Panc1 (cell line): Measurements from ENCODE around the gene PHF14.

ENCODE experiments used
- POLR2AphosphoS5 ChIP-seq: IDR thresholded peaks from 2 replicates; pipeline ENCODE4 v1.6.1; 2012; ENCODE audit warnings: mild to moderate bottlenecking, low read depth, low read length, moderate library complexity
- TF ChIP-seq, protein P1 (sequence below): fragments of 450-650 bp; IDR thresholded peaks from 2 replicates; pipeline ENCODE4 v1.5.1; 2017; ENCODE audit warnings: mild to moderate bottlenecking
- TF ChIP-seq, protein P2 (sequence below), 2 experiments: IDR thresholded peaks; 2 replicates each; pipeline ENCODE4 v1.6.1; 2011 to 2012; ENCODE audit warnings: low read depth in 2 of 2, control low read depth in 1 of 2, low read length in 1 of 2, mild to moderate bottlenecking in 1 of 2, moderate library complexity in 1 of 2; ENCODE audit not compliant: insufficient read depth in 1 of 2

DNA sequence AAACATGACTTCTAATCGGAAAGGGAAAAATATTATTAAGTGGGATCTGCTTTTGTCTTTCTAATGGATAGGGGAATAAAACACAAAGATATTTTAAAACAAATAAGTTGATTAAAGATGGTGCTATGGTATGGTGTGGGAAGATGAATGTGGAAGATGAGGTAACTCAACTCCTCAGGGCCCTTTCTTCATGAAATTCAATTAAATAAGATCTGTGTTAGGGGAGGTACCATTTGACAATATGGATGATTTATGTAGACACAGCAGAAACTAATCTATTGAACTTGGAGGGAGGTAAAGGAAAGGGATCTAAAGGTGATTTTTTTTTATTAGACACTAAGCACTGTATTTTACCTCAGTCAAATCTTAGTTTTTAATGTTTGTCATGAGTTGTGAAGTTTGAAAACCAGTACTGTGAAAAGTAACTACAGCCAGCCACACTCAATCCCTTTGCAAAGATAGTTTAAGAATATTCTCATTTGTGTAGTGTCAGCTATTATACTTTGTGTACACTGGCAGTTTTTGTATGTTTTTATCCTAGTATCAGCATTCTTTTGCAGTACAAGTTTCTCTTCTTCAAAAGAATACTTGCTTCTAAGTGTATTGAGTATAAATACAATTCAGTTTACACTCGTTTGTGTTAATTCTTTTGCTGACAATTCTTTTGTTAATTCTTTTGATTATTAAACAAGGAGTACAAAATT, 151.3 kb downstream of the PHF14 start:
- TF ChIP-seq, protein P1, sequence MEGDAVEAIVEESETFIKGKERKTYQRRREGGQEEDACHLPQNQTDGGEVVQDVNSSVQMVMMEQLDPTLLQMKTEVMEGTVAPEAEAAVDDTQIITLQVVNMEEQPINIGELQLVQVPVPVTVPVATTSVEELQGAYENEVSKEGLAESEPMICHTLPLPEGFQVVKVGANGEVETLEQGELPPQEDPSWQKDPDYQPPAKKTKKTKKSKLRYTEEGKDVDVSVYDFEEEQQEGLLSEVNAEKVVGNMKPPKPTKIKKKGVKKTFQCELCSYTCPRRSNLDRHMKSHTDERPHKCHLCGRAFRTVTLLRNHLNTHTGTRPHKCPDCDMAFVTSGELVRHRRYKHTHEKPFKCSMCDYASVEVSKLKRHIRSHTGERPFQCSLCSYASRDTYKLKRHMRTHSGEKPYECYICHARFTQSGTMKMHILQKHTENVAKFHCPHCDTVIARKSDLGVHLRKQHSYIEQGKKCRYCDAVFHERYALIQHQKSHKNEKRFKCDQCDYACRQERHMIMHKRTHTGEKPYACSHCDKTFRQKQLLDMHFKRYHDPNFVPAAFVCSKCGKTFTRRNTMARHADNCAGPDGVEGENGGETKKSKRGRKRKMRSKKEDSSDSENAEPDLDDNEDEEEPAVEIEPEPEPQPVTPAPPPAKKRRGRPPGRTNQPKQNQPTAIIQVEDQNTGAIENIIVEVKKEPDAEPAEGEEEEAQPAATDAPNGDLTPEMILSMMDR: no peak
- TF ChIP-seq, protein P2, sequence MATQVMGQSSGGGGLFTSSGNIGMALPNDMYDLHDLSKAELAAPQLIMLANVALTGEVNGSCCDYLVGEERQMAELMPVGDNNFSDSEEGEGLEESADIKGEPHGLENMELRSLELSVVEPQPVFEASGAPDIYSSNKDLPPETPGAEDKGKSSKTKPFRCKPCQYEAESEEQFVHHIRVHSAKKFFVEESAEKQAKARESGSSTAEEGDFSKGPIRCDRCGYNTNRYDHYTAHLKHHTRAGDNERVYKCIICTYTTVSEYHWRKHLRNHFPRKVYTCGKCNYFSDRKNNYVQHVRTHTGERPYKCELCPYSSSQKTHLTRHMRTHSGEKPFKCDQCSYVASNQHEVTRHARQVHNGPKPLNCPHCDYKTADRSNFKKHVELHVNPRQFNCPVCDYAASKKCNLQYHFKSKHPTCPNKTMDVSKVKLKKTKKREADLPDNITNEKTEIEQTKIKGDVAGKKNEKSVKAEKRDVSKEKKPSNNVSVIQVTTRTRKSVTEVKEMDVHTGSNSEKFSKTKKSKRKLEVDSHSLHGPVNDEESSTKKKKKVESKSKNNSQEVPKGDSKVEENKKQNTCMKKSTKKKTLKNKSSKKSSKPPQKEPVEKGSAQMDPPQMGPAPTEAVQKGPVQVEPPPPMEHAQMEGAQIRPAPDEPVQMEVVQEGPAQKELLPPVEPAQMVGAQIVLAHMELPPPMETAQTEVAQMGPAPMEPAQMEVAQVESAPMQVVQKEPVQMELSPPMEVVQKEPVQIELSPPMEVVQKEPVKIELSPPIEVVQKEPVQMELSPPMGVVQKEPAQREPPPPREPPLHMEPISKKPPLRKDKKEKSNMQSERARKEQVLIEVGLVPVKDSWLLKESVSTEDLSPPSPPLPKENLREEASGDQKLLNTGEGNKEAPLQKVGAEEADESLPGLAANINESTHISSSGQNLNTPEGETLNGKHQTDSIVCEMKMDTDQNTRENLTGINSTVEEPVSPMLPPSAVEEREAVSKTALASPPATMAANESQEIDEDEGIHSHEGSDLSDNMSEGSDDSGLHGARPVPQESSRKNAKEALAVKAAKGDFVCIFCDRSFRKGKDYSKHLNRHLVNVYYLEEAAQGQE (IDR thresholded peaks at IDR 0.05; ENCODE audit: insufficient read depth in 1 of 2, low read depth in 2 of 2, low read length in 1 of 2): no peak
- TF ChIP-seq POLR2AphosphoS5: no peak
